ENCODE measurements around the gene PHOX2B.
"Not testable (repeated sequence)": the region's sequence is repeated elsewhere in the genome, so short reads cannot be mapped to it uniquely, and the experiment has no call there.

The PHOX2B gene

GRCh38 chr4:41748074-41748570 lies 403 bp downstream of the PHOX2B start:
- DNase-seq (ENCODE audit: low spot score): no peak

GRCh38 chr4:41747230-41748055 lies 1.1 kb downstream of the PHOX2B start:
- DNase-seq (ENCODE audit: low spot score): no peak

- DNase-seq (ENCODE audit: low spot score): no peak
Observed at GRCh38 chr4:41746440-41747229, 1.9 kb downstream of the PHOX2B start.

GRCh38 chr4:41746025-41746439 lies 2.5 kb downstream of the PHOX2B start:
- no peak for DNase-seq (ENCODE audit: low spot score)

GRCh38 chr4:41745292-41746024 lies 3.1 kb downstream of the PHOX2B start:
- DNase-seq (ENCODE audit: low spot score): no peak

- no peak for DNase-seq (ENCODE audit: low spot score)
Observed at GRCh38 chr4:41744572-41745291, 3.8 kb downstream of the PHOX2B start.

- DNase-seq (ENCODE audit: low spot score): no peak
Observed at GRCh38 chr4:41741354-41741753, 7.2 kb downstream of the PHOX2B start.

GRCh38 chr4:41737491-41737890 lies 11.0 kb downstream of the PHOX2B start:
- not testable (repeated sequence) for DNase-seq (ENCODE audit: low spot score)

- no peak for DNase-seq (ENCODE audit: low spot score)
Observed at GRCh38 chr4:41734371-41734770, 14.2 kb downstream of the PHOX2B start.

- no peak for DNase-seq (ENCODE audit: low spot score)
Observed at GRCh38 chr4:41731569-41732126, 16.9 kb downstream of the PHOX2B start.

GRCh38 chr4:41728573-41728913 lies 20.0 kb downstream of the PHOX2B start:
- DNase-seq (ENCODE audit: low spot score): no peak

- no peak for DNase-seq (ENCODE audit: low spot score)
Observed at GRCh38 chr4:41727861-41728572, 20.5 kb downstream of the PHOX2B start.

- DNase-seq (ENCODE audit: low spot score): no peak
Observed at GRCh38 chr4:41725254-41725653, 23.3 kb downstream of the PHOX2B start.

GRCh38 chr4:41723286-41723685 lies 25.2 kb downstream of the PHOX2B start:
- DNase-seq (ENCODE audit: low spot score): no peak

GRCh38 chr4:41722181-41722580 lies 26.3 kb downstream of the PHOX2B start:
- no peak for DNase-seq (ENCODE audit: low spot score)

GRCh38 chr4:41719417-41719816 lies 29.1 kb downstream of the PHOX2B start:
- no peak for DNase-seq (ENCODE audit: low spot score)

GRCh38 chr4:41718907-41719306 lies 29.6 kb downstream of the PHOX2B start:
- DNase-seq (ENCODE audit: low spot score): no peak

GRCh38 chr4:41715155-41715554 lies 33.4 kb downstream of the PHOX2B start:
- DNase-seq (ENCODE audit: low spot score): no peak

- DNase-seq (ENCODE audit: low spot score): no peak
Observed at GRCh38 chr4:41714364-41715000, 34.0 kb downstream of the PHOX2B start.

- no peak for DNase-seq (ENCODE audit: low spot score)
Observed at GRCh38 chr4:41713768-41714167, 34.8 kb downstream of the PHOX2B start.

All from CD4-positive, alpha-beta T cell treated with Interleukin-2 at 100 ng/mL for 4 hours (primary cell).